Endothelial cell of umbilical vein (primary cell): ENCODE results near the gene MEIS3. TPM values are rescaled to one million over a fixed set of nuclear protein-coding genes. Genes with fewer than 3 reads are reported as not detected.

Experiments
- BruUV-seq: library from RNA; stranded (reverse); fragments of 400-500 nt; replicated peaks from 2 replicates; lab custom pipeline; 2021; lab: Mats Ljungman, UMichigan
- CTCF ChIA-PET: fragments of 300-600, 350-600 bp; sonication (Branson Sonifier 250); formaldehyde crosslinking; loops from one replicate; lab custom pipeline; 2021; ENCODE audit warnings: antibody characterized with exemption, inconsistent platforms; lab: Charles Lee
- POLR2A ChIA-PET: fragments of 300-600, 350-600 bp; sonication (Branson Sonifier 250); formaldehyde crosslinking; loops from one replicate; lab custom pipeline; 2021; ENCODE audit warnings: antibody characterized with exemption, inconsistent platforms; lab: Charles Lee
- DNase-seq: peaks from one replicate; pipeline ENCODE4 v3.0.0-alpha.2; 2011; ENCODE audit warnings: low read depth, low spot score
- FAIRE-seq: peaks from 2 replicates; lab custom pipeline; 2011; peaks lifted over from hg19 to GRCh38; lab: Jason Lieb, UNC
- H2AFZ ChIP-seq: 2 replicates; pipeline ENCODE4 v1.6.0; 2012; ENCODE audit warnings: low read depth, low read length, control low read depth, inconsistent platforms
- H3K27ac ChIP-seq: 2 replicates; pipeline ENCODE4 v1.5.1; 2011; ENCODE audit warnings: low read depth, mild to moderate bottlenecking, control low read depth, low read length, moderate library complexity; ENCODE audit not compliant: insufficient read depth
- H3K27me3 ChIP-seq, 2 experiments: 2 replicates each; pipeline versions ENCODE4 v1.6.0 to v1.6.1; 2011; ENCODE audit warnings: low read length in 2 of 2, mixed read lengths in 1 of 2; ENCODE audit not compliant: control insufficient read depth in 2 of 2, insufficient read depth in 2 of 2
- H3K36me3 ChIP-seq, 2 experiments: 2 replicates in 1 of 2; 3 replicates in 1 of 2; pipeline ENCODE4 v1.5.1; 2011; ENCODE audit warnings: low read length in 2 of 2, mild to moderate bottlenecking in 1 of 2, moderate library complexity in 1 of 2; ENCODE audit not compliant: control insufficient read depth in 2 of 2, insufficient read depth in 2 of 2; ENCODE audit errors: extremely low read depth in 1 of 2
- H3K4me1 ChIP-seq: 3 replicates; pipeline ENCODE4 v1.5.1; 2011; ENCODE audit warnings: mild to moderate bottlenecking, low read length; ENCODE audit not compliant: control insufficient read depth, insufficient read depth; ENCODE audit errors: extremely low read depth
- H3K4me2 ChIP-seq: 2 replicates; pipeline ENCODE4 v1.6.1; 2011; ENCODE audit warnings: low read length, control low read depth, mixed read lengths; ENCODE audit not compliant: insufficient read depth
- H3K4me3 ChIP-seq, 3 experiments: fragments of 200-600 bp in 1 of 3; sonication (generic), shearing (Covaris generic) in 1 of 3; replicated peaks in 1 of 3; 2 replicates each; pipeline ENCODE4 v1.5.1; 2011 to 2016; ENCODE audit warnings: control low read depth in 3 of 3, low read length in 3 of 3, mild to moderate bottlenecking in 2 of 3, inconsistent platforms in 1 of 3, low read depth in 1 of 3, moderate library complexity in 1 of 3; ENCODE audit not compliant: insufficient read depth in 1 of 3
- H3K79me2 ChIP-seq: 2 replicates; pipeline ENCODE4 v1.6.0; 2012; ENCODE audit warnings: low read length, inconsistent platforms; ENCODE audit not compliant: control insufficient read depth, insufficient read depth
- H3K9ac ChIP-seq: replicated peaks from 2 replicates; pipeline ENCODE3; 2011; ENCODE audit warnings: low read length, control low read depth; ENCODE audit not compliant: insufficient read depth; ENCODE audit errors: extremely low read depth
- H3K9me1 ChIP-seq: replicated peaks from 3 replicates; pipeline ENCODE4 v1.6.0; 2011; ENCODE audit warnings: mild to moderate bottlenecking, low read length; ENCODE audit not compliant: control insufficient read depth, insufficient read depth; ENCODE audit errors: extremely low read depth
- H3K9me3 ChIP-seq: replicated peaks from 2 replicates; pipeline ENCODE4 v1.5.1; 2012; ENCODE audit warnings: low read length, inconsistent platforms; ENCODE audit not compliant: control insufficient read depth, insufficient read depth
- H4K20me1 ChIP-seq: replicated peaks from 2 replicates; pipeline ENCODE3; 2011; ENCODE audit warnings: mild to moderate bottlenecking, low read length; ENCODE audit not compliant: control insufficient read depth, insufficient read depth; ENCODE audit errors: extremely low read depth
- CTCF ChIP-seq, 2 donors: IDR thresholded peaks; 1 replicate in 1 of 2; 2 replicates in 1 of 2; pipeline ENCODE4 v1.5.1; 2011; ENCODE audit warnings: low read length in 2 of 2, mild to moderate bottlenecking in 2 of 2, moderate library complexity in 2 of 2, control low read depth in 1 of 2, inconsistent platforms in 1 of 2, low read depth in 1 of 2; ENCODE audit not compliant: insufficient read depth in 1 of 2; ENCODE audit errors: extremely low read depth in 1 of 2
- EZH2 ChIP-seq: IDR thresholded peaks from 2 replicates; pipeline ENCODE4 v1.6.1; 2012; ENCODE audit warnings: borderline replicate concordance, low read depth, mild to moderate bottlenecking, moderate library complexity, low read length, inconsistent platforms; ENCODE audit not compliant: severe bottlenecking
- FOS ChIP-seq: IDR thresholded peaks from 2 replicates; pipeline ENCODE4 v1.6.1; 2011; ENCODE audit warnings: mild to moderate bottlenecking, low read length, moderate library complexity, borderline replicate concordance; ENCODE audit not compliant: insufficient read depth
- POLR2A ChIP-seq: IDR thresholded peaks from 2 replicates; pipeline ENCODE4 v1.6.1; 2012; ENCODE audit warnings: low read depth, mild to moderate bottlenecking, control low read depth, low read length
- dilution Hi-C: fragments of 300-500 bp; cut with MboI; formaldehyde crosslinking; loops from one replicate; pipeline ENCODE4 v1.15.0; 2019; ENCODE audit warnings: low sequenced_read_pairs; ENCODE audit not compliant: extremely low pct_ligation_motif_present
- intact Hi-C: fragments of 100-400 bp; cut with micrococcal nuclease; formaldehyde crosslinking; loops from one replicate; pipeline ENCODE4 v1.10.0; 2022
- polyA plus RNA-seq, 4 experiments: library from polyadenylated mRNA; depleted of rRNA in 3 of 4; stranded (reverse) in 3 of 4; unstranded in 1 of 4; fragments of >200 nt; gene quantifications; 2 replicates each; pipeline versions ENCODE4 v1.2.1 to v1.2.3, GENCODE V29; 2011 to 2012; ENCODE audit warnings: missing spikeins in 1 of 4
- total RNA-seq: library from RNA; stranded (reverse); gene quantifications from 2 replicates; pipeline ENCODE4 v1.2.3, GENCODE V29; 2021

MEIS3 gene
- total and polyA plus RNA-seq, 2 donors (not counting 3 experiments of a cell fraction or from before 2014, with no cell fraction given), result 0.42 TPM; not detected in 1

- dilution Hi-C loops (no loop called here), intact Hi-C loops (no loop called here)
- Histone ChIP-seq H2AFZ (no peak overlapping the region), H3K27me3 (peaks cover 45 to 48% of the 10 kb centered on the region in 2 experiments), H3K9me3 (no peaks in the 10 kb centered on the region), H3K27ac (no peak overlapping the region), H3K4me1 (peaks cover 4% of the 10 kb centered on the region), H3K4me2 (no peak overlapping the region), H3K4me3 (no peak overlapping the region), H3K79me2 (no peaks in the 10 kb centered on the region), H3K9ac (no peak overlapping the region), H4K20me1 (no peaks in the 10 kb centered on the region), H3K36me3 (no peaks in the 10 kb centered on the region), H3K9me1 (no peaks in the 10 kb centered on the region)
- CTCF ChIA-PET, result no interaction called here
- no TSS peak for BruUV-seq
- POLR2A ChIA-PET, result no interaction called here
- TF ChIP-seq POLR2A (no peak), EZH2 (peak; percentile 9)
- no peak for FAIRE-seq
- DNase-seq, result no peak
These were observed 4.0 kb upstream of the MEIS3 start for GRCh38 chr19:47423203-47423882.

- H3K4me2 ChIP-seq, result no peak overlapping the region
- H4K20me1 ChIP-seq, result no peaks in the 10 kb centered on the region
- H3K4me1 ChIP-seq, result no peaks in the 10 kb centered on the region
- no peak overlapping the region for H3K9ac ChIP-seq
- BruUV-seq, result no TSS peak
- peak; percentile 39 for TF ChIP-seq EZH2
- TF ChIP-seq FOS, result no peak
- no peak for TF ChIP-seq CTCF (IDR thresholded peaks at IDR 0.05; ENCODE audit: extremely low read depth in 1 of 2, insufficient read depth in 1 of 2, low read depth in 1 of 2, low read length in 2 of 2)
- TF ChIP-seq POLR2A, result no peak
- no peaks in the 10 kb centered on the region for H3K9me3 ChIP-seq
- CTCF ChIA-PET, result no interaction called here
- H3K36me3 ChIP-seq, result no peaks in the 10 kb centered on the region
- H3K27ac ChIP-seq, result no peak overlapping the region
- POLR2A ChIA-PET, result no interaction called here
- no peak overlapping the region for H3K4me3 ChIP-seq
- H3K79me2 ChIP-seq, result no peaks in the 10 kb centered on the region
- FAIRE-seq, result no peak
- no peak overlapping the region for H2AFZ ChIP-seq
- no peak for DNase-seq
- intact Hi-C loops (no loop called here), dilution Hi-C loops (no loop called here)
- H3K27me3 ChIP-seq, result peaks cover 52 to 55% of the 10 kb centered on the region in 2 experiments
- H3K9me1 ChIP-seq, result no peaks in the 10 kb centered on the region
These were observed 3.3 kb upstream of the MEIS3 start for GRCh38 chr19:47422417-47423163.
